ENCODE measurements around the gene PLD4.

The PLD4 gene

GRCh38 chr14:104957146-104958113 is 32.8 kb downstream of the PLD4 start:
- DNase-seq: no peak

DNA sequence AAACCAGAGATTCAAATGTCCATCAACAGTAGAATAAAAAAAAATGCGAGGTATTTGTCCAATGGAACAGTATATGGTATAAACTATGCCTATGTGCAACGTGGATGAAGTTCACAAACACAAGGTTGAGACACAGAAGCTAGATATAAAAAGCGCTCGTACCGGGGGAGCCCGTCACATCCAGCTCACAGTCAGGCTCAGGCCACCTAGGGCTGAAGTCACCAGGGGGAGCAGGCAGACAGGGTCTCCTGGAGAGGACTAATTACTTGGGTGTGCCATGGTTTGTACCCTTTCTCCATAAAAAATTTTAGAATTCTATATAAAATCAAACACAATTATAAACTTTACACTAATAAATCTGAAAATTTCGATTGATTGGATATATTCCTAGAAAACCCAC is 39.9 kb downstream of the PLD4 start:
- DNase-seq: no peak

DNA sequence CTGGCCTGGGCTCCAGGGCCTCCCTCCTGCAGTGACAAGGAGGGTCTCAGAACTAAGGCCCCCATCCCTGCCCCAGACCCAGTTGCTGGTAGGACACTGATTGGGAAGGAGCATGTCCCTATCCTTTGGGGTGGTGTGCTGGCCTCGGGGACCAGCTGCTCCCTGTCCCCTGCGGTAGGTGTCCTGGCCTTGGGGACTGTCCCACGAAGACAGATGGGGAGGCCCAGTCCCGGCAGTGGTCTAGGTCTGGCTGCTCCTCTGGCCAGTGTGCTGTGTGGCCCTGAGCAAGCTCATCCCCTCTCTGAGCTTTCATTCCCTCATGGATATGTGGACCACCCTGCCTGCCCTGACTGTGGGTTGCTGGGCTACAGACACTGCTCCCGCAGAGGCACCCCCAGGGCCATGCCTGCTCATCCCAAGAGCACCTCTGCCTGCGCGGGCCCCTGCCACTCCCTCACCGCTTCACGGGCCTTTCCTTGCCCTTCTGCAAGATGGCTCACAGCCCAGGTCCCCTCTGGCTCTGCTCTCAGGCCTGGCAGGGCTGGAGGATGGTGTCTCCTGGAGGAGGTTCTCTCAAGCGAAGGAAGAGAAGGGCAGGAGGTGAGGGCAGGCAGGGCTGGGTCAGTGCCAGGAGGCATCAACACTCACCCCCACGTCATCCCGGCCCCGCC is 41.0 kb downstream of the PLD4 start:
- DNase-seq: no peak

- no peak for DNase-seq
Measured at GRCh38 chr14:104966261-104966865, 41.7 kb downstream of the PLD4 start.

DNA sequence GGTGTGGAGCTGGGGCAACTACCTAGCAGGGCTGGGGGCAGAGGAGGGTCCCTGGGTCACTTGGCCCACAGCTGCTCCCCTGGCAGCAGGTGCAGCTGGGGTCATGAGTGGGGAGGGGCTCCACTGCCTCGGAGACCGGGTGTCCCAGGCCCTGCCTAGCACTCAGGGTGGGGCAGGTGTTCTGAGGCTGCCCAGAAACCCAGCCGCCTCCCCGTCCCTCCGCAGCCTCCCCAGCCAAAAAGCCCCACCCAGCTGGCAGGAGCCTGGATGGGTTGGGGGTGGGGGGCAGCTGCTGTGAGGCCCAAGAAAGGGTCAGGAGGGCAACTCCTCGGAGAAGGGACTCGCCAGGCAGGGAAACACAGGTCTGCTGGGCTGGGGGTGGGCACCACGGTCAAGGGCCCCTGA is 42.3 kb downstream of the PLD4 start:
- DNase-seq: no peak

DNA sequence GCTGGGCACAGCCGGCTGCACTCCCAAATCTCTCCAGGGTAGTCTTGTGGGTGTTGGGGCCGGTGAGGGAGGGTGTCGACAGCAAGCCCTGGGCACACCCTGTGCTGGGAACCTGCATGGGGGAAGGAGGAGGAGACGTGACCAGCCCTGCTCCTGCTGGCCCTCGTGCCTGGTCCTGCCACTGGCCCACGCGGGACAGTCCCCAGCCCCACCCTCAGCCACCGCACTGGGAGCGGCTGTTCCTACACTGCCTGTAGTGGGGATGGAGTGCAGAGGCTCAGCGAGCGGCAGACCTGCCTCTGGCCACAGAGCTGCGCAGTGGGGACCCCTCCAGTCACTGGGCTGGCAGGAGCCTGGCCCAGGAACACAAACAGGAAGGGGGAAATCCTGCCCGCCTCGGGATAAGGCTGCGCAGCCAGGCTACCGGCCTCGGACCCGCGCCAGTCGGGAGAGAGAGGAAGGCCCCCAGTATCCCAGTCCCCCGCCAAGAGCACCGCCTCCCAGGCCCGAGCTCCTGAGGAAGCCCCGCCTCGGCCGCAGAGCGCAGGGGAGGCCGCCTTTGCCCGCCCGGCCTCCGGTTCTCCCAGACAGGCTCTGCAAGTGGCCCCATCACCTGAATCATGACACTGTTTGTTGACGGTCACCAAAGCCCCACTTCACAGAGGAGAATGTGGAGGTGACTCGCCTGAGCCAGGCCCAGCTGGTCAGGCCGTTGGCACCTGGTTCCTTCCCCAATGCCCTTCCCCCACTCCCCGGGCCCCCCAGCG is 42.9 kb downstream of the PLD4 start:
- no peak for DNase-seq

GRCh38 chr14:104968153-104968527 is 43.5 kb downstream of the PLD4 start:
- no peak for DNase-seq

DNA sequence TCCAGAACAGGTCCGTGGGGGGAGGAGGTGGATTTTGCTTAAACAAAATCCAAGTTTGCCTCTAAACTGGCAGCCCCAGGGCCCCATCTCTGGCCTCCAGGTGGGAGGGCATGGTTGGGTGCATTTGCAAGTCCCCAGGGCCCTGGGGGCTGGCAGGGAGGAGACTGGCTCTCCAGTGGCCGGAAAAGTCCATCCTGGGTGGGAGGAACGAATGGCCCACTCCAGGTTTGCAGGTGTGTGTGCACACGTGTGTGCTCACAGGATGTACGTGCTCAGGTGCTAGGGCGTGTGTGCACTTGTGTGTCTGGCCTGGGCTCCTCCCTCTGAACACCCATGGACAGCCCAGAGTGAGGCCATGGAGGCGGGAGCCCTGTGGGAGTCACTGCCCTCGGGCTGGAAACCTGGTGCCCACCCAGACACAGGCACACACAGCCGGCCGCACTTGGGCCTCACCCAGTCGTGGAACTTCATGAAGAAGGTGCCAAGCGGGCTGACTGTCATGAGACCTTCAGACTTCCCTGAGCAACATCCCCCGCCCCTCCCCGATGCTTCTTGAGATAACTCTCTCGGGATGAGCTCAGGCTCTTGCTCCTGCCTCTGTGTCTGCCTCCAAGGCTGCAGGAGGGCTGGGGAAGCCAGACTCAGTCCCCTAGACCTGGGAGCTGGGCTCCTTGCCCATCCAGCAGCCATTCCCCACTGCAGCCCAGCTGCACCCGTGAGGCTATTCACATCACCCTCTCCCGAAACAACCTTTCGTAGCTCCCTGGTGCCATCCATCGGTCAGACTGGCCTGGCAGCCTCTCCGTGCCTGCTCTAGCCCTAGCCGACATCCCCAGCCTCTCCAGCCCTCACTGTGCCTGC is 44.1 kb downstream of the PLD4 start:
- DNase-seq: no peak

DNA sequence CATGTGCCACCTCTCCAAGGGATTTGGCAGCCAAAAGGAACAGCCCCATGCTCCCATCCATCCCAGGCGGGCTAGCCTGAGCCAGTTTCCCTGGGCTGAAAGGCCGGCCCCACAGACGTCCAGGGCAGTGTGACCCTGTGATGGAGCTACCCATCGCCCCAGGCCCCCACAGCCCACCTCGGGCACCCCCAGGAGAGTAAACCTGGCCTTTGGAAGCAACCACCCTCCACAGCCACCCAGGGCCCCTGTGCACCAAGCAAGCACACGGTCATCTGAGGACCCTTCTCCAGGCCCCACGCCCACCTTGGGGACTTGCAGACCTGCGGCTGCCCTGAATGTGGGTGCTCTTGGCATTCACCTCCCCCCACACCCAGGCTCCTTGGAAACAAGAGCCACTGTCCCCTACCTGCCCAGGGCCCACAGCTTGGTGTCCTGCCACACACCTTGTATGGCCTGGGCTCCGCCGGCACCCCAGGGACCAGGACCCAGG is 45.1 kb downstream of the PLD4 start:
- no peak for DNase-seq

GRCh38 chr14:104970231-104971068 is 45.8 kb downstream of the PLD4 start:
- DNase-seq: no peak

GRCh38 chr14:104971447-104972240 is 47.0 kb downstream of the PLD4 start:
- no peak for DNase-seq

- DNase-seq: no peak
Measured at GRCh38 chr14:104972301-104973134, 47.8 kb downstream of the PLD4 start.

DNA sequence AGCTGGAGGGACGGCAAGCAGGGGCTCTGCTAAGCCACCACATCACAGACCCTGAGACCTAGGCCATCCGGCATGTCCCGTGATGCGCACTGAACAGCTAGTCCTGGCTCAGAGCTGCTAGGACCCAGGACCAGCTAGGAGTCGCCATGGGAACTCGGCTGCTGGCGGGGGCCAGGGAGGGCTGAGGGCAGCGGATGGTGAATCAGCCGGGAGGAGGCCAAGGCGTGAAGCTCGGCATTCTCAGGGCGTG is 48.4 kb downstream of the PLD4 start:
- no peak for DNase-seq

GRCh38 chr14:104973385-104974145 is 48.9 kb downstream of the PLD4 start:
- no peak for DNase-seq

DNA sequence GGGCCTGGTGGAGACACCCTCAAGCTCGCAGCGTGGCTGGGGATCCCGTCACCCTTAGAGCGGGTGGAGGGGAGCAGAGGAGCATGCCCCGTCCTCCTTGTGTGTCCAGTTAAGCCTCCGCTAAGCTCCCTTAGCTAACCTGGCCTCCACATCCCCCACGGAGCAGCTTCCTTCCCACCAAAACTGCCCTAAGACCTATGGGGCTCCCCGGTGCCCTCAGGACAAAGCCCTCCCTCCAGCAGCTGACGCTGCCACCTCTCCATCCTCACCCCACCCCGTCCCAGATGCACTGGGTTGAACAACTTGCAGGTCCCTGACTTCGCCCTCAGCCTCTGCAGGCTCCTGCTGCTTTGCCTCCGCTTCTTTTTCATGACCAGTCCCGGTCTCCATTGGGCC is 49.5 kb downstream of the PLD4 start:
- DNase-seq: no peak

DNA sequence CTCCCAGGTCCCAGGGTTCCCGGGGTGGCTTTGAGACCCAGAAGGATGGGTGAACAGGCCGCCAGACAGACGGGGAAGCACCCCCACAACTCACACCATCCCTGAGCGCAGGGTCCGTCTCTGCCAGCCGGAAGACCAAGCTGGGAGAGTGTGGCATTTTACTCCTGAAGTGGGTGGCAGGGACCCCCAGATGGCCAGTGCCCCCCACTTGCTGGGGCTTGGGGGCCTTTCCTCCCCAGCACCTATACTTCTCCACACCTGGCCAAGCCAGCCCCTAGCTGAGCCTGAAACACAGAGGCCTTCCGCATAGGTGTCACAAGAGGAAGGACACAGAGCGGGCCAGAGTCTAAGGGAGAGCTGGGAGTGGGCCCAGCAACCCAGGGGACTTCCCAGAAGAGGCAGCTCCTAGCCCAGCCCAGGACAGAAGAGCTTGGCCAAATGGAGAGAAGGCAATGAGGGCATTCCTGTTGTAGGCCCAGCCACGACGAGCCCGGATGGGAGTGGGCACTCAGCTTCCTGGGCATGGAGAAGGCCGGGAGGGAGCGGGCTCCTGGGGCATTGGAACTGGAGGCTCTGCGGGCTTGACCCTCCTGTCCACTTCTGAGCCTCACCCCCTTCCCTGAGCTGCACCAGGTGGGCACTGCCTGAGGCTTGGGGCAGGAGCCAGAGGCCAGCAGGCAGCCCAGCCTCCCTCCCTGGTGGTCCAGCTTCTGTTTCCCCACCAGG is 50.1 kb downstream of the PLD4 start:
- no peak for DNase-seq

GRCh38 chr14:104975481-104976197 is 51.0 kb downstream of the PLD4 start:
- DNase-seq: peak; percentile 26

Measured in CD4-positive, alpha-beta T cell treated with Interleukin-6 for 4 hours (primary cell).